Chondrocyte (in vitro differentiated cells): ENCODE data around the gene PPP1R37. TPM values are rescaled to one million over a fixed set of nuclear protein-coding genes. Genes with fewer than 3 reads are reported as not detected.

Experiments used
- DNase-seq: peaks from one replicate; pipeline ENCODE4 v3.0.0; 2021; ENCODE audit warnings: mixed read lengths, low spot score
- H3K27ac Mint-ChIP-seq: one replicate; pipeline ENCODE4 v1.8.0; 2021; ENCODE audit warnings: mild to moderate bottlenecking, moderate library complexity, mixed read lengths; ENCODE audit not compliant: unreplicated experiment
- H3K27me3 Mint-ChIP-seq: 2 replicates; pipeline ENCODE4 v1.8.0; 2021; ENCODE audit warnings: low read depth, mixed read lengths
- H3K36me3 Mint-ChIP-seq: 2 replicates; pipeline ENCODE4 v1.8.0; 2021; ENCODE audit warnings: low read depth, mixed read lengths
- H3K4me1 Mint-ChIP-seq: 2 replicates; pipeline ENCODE4 v1.8.0; 2021; ENCODE audit warnings: low read depth, mild to moderate bottlenecking, mixed read lengths
- H3K4me3 Mint-ChIP-seq: one replicate; pipeline ENCODE4 v1.8.0; 2021; ENCODE audit warnings: mild to moderate bottlenecking, moderate library complexity, mixed read lengths; ENCODE audit not compliant: unreplicated experiment
- H3K9me3 Mint-ChIP-seq: 2 replicates; pipeline ENCODE4 v1.8.0; 2021; ENCODE audit warnings: low read depth, mixed read lengths
- total RNA-seq: library from RNA; stranded (reverse); gene quantifications from 3 replicates; pipeline ENCODE4 v1.2.1, GENCODE V29; 2021
- TF ChIP-seq, protein P1 (sequence below): fragments of 200-600 bp; sonication (generic); IDR thresholded peaks from 2 replicates; pipeline ENCODE4 v1.5.0; 2021; ENCODE audit warnings: antibody characterized with exemption, mild to moderate bottlenecking, moderate library complexity

PPP1R37 gene
- total RNA-seq, 1 donor from 2014 or later = 30.2 TPM

DNA sequence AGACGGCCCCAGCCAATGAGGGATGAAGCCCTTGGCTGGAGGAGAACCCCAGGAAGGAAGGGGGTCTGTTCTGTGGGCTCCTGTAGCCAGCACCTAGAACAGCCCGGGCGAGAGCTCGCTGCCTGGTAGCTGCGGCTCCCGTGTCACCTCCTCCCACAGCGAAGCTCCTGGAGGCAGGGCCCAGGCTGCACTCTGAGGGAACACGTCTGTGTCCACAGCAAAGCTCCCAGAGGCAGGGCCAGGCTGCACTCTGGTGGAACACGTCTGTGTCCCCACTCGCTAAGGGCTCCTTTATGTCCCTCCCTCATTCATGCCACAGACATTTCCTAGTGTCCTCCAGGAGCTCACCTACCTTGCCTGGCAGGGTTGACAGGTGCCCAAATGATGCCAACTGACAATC is 76.6 kb downstream of the PPP1R37 start:
- no peak for DNase-seq
- H3K9me3 Mint-ChIP-seq = no peaks in the 10 kb centered on the region
- no peak overlapping the region for H3K4me3 Mint-ChIP-seq
- TF ChIP-seq, protein P1, sequence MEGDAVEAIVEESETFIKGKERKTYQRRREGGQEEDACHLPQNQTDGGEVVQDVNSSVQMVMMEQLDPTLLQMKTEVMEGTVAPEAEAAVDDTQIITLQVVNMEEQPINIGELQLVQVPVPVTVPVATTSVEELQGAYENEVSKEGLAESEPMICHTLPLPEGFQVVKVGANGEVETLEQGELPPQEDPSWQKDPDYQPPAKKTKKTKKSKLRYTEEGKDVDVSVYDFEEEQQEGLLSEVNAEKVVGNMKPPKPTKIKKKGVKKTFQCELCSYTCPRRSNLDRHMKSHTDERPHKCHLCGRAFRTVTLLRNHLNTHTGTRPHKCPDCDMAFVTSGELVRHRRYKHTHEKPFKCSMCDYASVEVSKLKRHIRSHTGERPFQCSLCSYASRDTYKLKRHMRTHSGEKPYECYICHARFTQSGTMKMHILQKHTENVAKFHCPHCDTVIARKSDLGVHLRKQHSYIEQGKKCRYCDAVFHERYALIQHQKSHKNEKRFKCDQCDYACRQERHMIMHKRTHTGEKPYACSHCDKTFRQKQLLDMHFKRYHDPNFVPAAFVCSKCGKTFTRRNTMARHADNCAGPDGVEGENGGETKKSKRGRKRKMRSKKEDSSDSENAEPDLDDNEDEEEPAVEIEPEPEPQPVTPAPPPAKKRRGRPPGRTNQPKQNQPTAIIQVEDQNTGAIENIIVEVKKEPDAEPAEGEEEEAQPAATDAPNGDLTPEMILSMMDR = no peak
- H3K27ac Mint-ChIP-seq = no peak overlapping the region
- peaks cover 3% of the 10 kb centered on the region for H3K4me1 Mint-ChIP-seq
- no peaks in the 10 kb centered on the region for H3K27me3 Mint-ChIP-seq
- H3K36me3 Mint-ChIP-seq = no peaks in the 10 kb centered on the region

DNA sequence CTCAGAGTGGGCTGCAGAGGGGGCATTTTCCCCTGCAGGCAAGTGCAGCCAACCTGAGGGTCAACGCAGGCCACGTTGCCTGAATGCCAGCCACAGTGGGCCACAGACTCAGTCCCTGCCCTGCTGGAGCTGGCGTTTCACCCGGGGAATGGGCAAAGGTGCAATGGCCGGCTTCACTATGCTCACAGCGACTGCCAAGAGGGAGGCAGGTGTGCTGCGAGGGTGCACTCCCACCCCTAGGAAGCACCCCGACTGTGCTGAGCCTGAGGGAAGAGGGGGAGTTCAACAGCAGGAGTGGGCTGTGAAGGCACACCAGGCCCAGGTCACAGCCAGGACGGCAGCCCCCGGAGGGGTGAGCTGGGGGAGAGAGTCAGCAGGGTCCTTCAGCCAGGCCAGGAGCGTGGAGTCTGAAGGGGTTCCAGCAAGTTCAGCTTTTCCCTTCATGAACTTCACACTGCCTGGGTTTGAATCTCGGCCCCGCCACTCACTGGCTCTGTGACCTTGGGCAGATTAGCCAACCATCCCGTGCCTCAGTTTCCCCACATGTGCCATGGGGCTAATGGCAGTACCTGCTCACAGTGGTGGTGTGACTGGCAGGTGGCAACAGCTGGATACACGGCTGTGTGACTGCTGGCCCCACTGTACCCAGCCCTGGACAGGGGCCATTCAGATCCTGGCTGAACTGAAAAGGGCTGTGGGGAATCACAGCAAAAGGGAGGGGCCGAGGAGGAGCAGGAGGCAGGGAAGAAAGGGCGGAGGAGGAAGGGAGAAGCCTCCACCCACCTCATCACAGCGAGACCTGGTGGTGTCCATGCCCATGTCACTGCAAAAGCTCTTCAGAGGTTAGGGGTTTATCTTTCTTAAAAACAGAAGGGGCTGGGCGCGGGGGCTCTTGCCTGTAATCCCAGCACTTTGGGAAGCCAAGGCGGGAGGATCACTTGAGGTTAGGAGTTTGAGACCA is 77.4 kb downstream of the PPP1R37 start:
- no peak overlapping the region for H3K27ac Mint-ChIP-seq
- DNase-seq = no peak
- TF ChIP-seq, protein P1 = no peak
- no peaks in the 10 kb centered on the region for H3K27me3 Mint-ChIP-seq
- no peaks in the 10 kb centered on the region for H3K9me3 Mint-ChIP-seq
- H3K4me3 Mint-ChIP-seq = no peak overlapping the region
- no peaks in the 10 kb centered on the region for H3K36me3 Mint-ChIP-seq
- peaks cover 4% of the 10 kb centered on the region for H3K4me1 Mint-ChIP-seq

- Mint-ChIP-seq H3K36me3 (no peaks in the 10 kb centered on the region), H3K27me3 (no peaks in the 10 kb centered on the region), H3K9me3 (no peaks in the 10 kb centered on the region), H3K4me3 (no peak overlapping the region), H3K4me1 (peaks cover 6% of the 10 kb centered on the region), H3K27ac (no peak overlapping the region)
- no peak for DNase-seq
- TF ChIP-seq, protein P1 = no peak
These were observed 78.2 kb downstream of the PPP1R37 start for GRCh38 chr19:45171211-45171623.

DNA sequence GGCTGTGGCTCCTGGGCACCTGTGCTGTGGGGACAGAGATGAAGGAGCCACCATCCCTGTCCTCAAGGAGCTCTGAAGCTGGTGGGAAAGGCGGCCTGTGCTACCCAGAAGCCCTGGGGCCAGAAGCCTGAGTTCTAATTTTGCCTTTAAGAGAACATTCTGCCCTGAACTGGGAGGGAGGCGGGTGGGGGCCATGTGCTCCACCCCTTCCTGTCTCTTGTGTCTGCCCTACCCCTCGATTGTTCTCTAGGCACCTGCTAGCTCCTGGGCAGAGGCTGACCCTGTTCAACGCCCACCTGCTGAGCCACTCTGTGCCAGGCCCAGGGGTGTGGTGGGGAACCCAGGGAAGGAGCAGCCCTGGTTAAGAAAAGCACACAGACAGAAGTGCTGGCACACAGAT is 79.2 kb downstream of the PPP1R37 start:
- Mint-ChIP-seq H3K27ac (no peak overlapping the region), H3K9me3 (no peaks in the 10 kb centered on the region), H3K4me1 (peaks cover 3% of the 10 kb centered on the region), H3K27me3 (no peaks in the 10 kb centered on the region), H3K36me3 (no peaks in the 10 kb centered on the region), H3K4me3 (no peak overlapping the region)
- TF ChIP-seq, protein P1 = no peak
- no peak for DNase-seq

DNA sequence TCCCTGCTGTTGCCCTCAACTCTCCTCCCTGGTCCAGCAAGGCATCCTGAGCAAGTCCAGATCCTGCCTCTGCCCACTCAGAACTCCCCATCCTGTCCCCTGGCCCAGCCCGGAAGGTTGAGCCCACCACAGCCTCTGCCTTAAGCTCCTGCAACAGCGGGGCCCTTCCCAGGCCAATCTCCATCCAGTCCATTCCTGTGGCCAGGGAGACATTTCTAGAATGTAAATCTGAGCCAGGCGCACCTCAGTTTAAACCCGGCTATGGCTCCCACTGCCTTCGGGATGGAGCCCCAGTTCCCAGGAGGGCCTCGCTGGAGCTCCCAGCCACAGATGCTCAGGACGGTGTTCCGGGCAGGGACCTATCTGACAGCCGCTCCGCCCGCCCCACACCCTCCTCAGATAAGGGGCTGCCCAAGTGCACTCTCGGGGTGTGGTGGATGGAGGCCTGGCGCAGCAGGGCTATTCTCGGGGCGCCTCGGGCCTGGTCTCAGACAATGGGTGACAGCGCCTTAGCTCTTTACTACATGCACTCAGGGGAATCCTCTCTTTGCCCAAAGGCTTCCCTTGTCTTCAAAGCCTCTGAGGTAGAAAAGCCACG is 79.7 kb downstream of the PPP1R37 start:
- TF ChIP-seq, protein P1 = no peak
- Mint-ChIP-seq H3K4me3 (no peak overlapping the region), H3K9me3 (no peaks in the 10 kb centered on the region), H3K4me1 (peaks cover 8% of the 10 kb centered on the region), H3K27me3 (no peaks in the 10 kb centered on the region), H3K36me3 (no peaks in the 10 kb centered on the region), H3K27ac (no peak overlapping the region)
- no peak for DNase-seq
